Neutrophil (primary cell): ENCODE results near the gene EPB41L1.
A peak's percentile ranks its signal among the peaks of the same experiment; 100 is the strongest.

Experiments
- H3K27ac ChIP-seq: fragments of 200-600 bp; sonication (generic); 2 replicates; pipeline ENCODE4 v1.5.1; 2016; ENCODE audit warnings: mild to moderate bottlenecking, moderate library complexity
- H3K27me3 ChIP-seq: fragments of 200-600 bp; sonication (generic); 2 replicates; pipeline ENCODE4 v1.6.0; 2016; ENCODE audit warnings: mild to moderate bottlenecking
- H3K36me3 ChIP-seq: fragments of 200-600 bp; sonication (generic); 2 replicates; pipeline ENCODE4 v1.5.1; 2017
- H3K4me1 ChIP-seq, 2 experiments: fragments of 200-600 bp in 1 of 2; sonication (generic) in 1 of 2; 1 replicate in 1 of 2; 2 replicates in 1 of 2; pipeline versions ENCODE4 v1.5.1 to v1.6.1; 2013 to 2016; ENCODE audit warnings: low read depth in 1 of 2, low read length in 1 of 2, mild to moderate bottlenecking in 1 of 2, moderate library complexity in 1 of 2; ENCODE audit not compliant: control insufficient read depth in 1 of 2, insufficient read depth in 1 of 2
- H3K4me3 ChIP-seq, 2 experiments: fragments of 200-600 bp in 1 of 2; sonication (generic) in 1 of 2; 1 replicate in 1 of 2; 2 replicates in 1 of 2; pipeline ENCODE4 v1.5.1; 2013 to 2016; ENCODE audit warnings: low read depth in 1 of 2, low read length in 1 of 2, mild to moderate bottlenecking in 1 of 2, moderate library complexity in 1 of 2
- H3K9me3 ChIP-seq: fragments of 200-600 bp; sonication (generic); 2 replicates; pipeline ENCODE4 v1.5.1; 2016
- CTCF ChIP-seq: fragments of 200-600 bp; sonication (generic); IDR thresholded peaks from 2 replicates; pipeline ENCODE4 v1.5.1; 2016; ENCODE audit warnings: antibody characterized with exemption

EPB41L1 gene

GRCh38 chr20:36236786-36237121 lies 82.2 kb downstream of the EPB41L1 start:
- H3K36me3 ChIP-seq, result peaks cover 21% of the 10 kb centered on the region
- peak overlapping the region; percentile 32 for H3K27ac ChIP-seq
- no peaks in the 10 kb centered on the region for H3K9me3 ChIP-seq
- peak overlapping the region; percentile 68 to 70 for H3K4me3 ChIP-seq
- no peak for TF ChIP-seq CTCF
- H3K27me3 ChIP-seq, result no peaks in the 10 kb centered on the region
- peaks cover 12 to 15% of the 10 kb centered on the region in 2 experiments for H3K4me1 ChIP-seq

GRCh38 chr20:36237477-36237876 lies 82.9 kb downstream of the EPB41L1 start:
- Histone ChIP-seq H3K36me3 (peaks cover 23% of the 10 kb centered on the region), H3K27ac (no peak overlapping the region), H3K4me1 (peaks cover 12 to 15% of the 10 kb centered on the region in 2 experiments), H3K9me3 (no peaks in the 10 kb centered on the region), H3K4me3 (no peak overlapping the region), H3K27me3 (no peaks in the 10 kb centered on the region)
- no peak for TF ChIP-seq CTCF

GRCh38 chr20:36238153-36238552 lies 83.6 kb downstream of the EPB41L1 start:
- Histone ChIP-seq H3K36me3 (peaks cover 24% of the 10 kb centered on the region), H3K9me3 (no peaks in the 10 kb centered on the region), H3K4me3 (no peak overlapping the region), H3K27me3 (no peaks in the 10 kb centered on the region), H3K4me1 (peaks cover 12 to 15% of the 10 kb centered on the region in 2 experiments), H3K27ac (no peak overlapping the region)
- no peak for TF ChIP-seq CTCF

- Histone ChIP-seq H3K4me3 (no peak overlapping the region), H3K27me3 (no peaks in the 10 kb centered on the region), H3K4me1 (peaks cover 12 to 15% of the 10 kb centered on the region in 2 experiments), H3K36me3 (peaks cover 30% of the 10 kb centered on the region), H3K27ac (no peak overlapping the region), H3K9me3 (no peaks in the 10 kb centered on the region)
- no peak for TF ChIP-seq CTCF
Measured at GRCh38 chr20:36238760-36239159, 84.2 kb downstream of the EPB41L1 start.

GRCh38 chr20:36240076-36240475 lies 85.5 kb downstream of the EPB41L1 start:
- Histone ChIP-seq H3K27ac (no peak overlapping the region), H3K36me3 (peaks cover 43% of the 10 kb centered on the region)

More at GRCh38 chr20:36240076-36240475, 85.5 kb downstream of the EPB41L1 start:
- Histone ChIP-seq H3K4me3 (no peak overlapping the region), H3K9me3 (no peaks in the 10 kb centered on the region), H3K4me1 (peaks cover 12 to 15% of the 10 kb centered on the region in 2 experiments), H3K27me3 (no peaks in the 10 kb centered on the region)
- no peak for TF ChIP-seq CTCF
